GM12878 (cell line): ENCODE results near the gene SPATA1. TPM values are rescaled to one million over a fixed set of nuclear protein-coding genes. Genes with fewer than 3 reads are reported as not detected.

Source experiments
- ATAC-seq: fragments of 200-7000 bp; cut with Tn5 transposase; 3 replicates; pipeline ENCODE4 v1.9.1; 2020; ENCODE audit warnings: mild to moderate bottlenecking, moderate library complexity
- BruUV-seq: library from RNA; stranded (reverse); fragments of 400-500 nt; replicated peaks from 2 replicates; lab custom pipeline; 2021; lab: Mats Ljungman, UMichigan
- CTCF ChIA-PET: fragments of 300-600 bp; sonication (Branson Sonifier 250); formaldehyde crosslinking; extraction: SDS; loops from one replicate; lab custom pipeline; 2021; ENCODE audit warnings: inconsistent platforms; lab: Yijun Ruan, JAX
- POLR2A ChIA-PET: fragments of 350-600 bp; formaldehyde crosslinking; extraction: SDS; loops from one replicate; lab custom pipeline; 2021; ENCODE audit warnings: inconsistent platforms; lab: Charles Lee
- RAD21 ChIA-PET: fragments of 300-600 bp; sonication (Branson Sonifier 250); formaldehyde crosslinking; loops from one replicate; lab custom pipeline; 2023; ENCODE audit warnings: antibody characterized with exemption; ENCODE audit not compliant: unreplicated experiment; lab: Charles Lee
- SMC1A ChIA-PET: fragments of 300-600 bp; sonication (Branson Sonifier 250); formaldehyde crosslinking; loops from one replicate; lab custom pipeline; 2023; ENCODE audit not compliant: unreplicated experiment, uncharacterized antibody; lab: Charles Lee
- DNase-seq: peaks from one replicate; pipeline ENCODE4 v3.0.0-alpha.2; 2011; ENCODE audit warnings: low read depth, low spot score
- FAIRE-seq: peaks from 3 replicates; lab custom pipeline; 2011; peaks lifted over from hg19 to GRCh38; lab: Jason Lieb, UNC
- H2AFZ ChIP-seq: 2 replicates; pipeline ENCODE4 v1.6.0; 2011; ENCODE audit warnings: low read depth, low read length, control low read depth; ENCODE audit not compliant: control insufficient read depth
- H3K27ac ChIP-seq: 2 replicates; pipeline ENCODE4 v1.5.1; 2011; ENCODE audit warnings: control low read depth; ENCODE audit not compliant: control insufficient read depth, insufficient read depth
- H3K27me3 ChIP-seq, 2 experiments: replicated peaks in 1 of 2; 2 replicates each; pipeline versions ENCODE4 v1.6.0 to v1.6.1; 2011; ENCODE audit warnings: low read length in 1 of 2; ENCODE audit not compliant: control insufficient read depth in 2 of 2, insufficient read depth in 2 of 2
- H3K36me3 ChIP-seq, 2 experiments: 2 replicates each; pipeline ENCODE4 v1.5.1; 2011; ENCODE audit warnings: low read length in 1 of 2; ENCODE audit not compliant: control insufficient read depth in 2 of 2, insufficient read depth in 2 of 2
- H3K4me1 ChIP-seq: 2 replicates; pipeline ENCODE4 v1.6.1; 2011; ENCODE audit warnings: mild to moderate bottlenecking, low read length, moderate library complexity, mixed read lengths; ENCODE audit not compliant: control insufficient read depth, insufficient read depth
- H3K4me2 ChIP-seq: 2 replicates; pipeline ENCODE4 v1.6.0; 2011; ENCODE audit warnings: control low read depth; ENCODE audit not compliant: control insufficient read depth, insufficient read depth
- H3K4me3 ChIP-seq: fragments of 200-600 bp; sonication (generic); 2 replicates; pipeline ENCODE4 v1.5.1; 2016
- H3K79me2 ChIP-seq: 2 replicates; pipeline ENCODE4 v1.6.0; 2011; ENCODE audit warnings: low read length; ENCODE audit not compliant: control insufficient read depth, insufficient read depth
- H3K9ac ChIP-seq: 2 replicates; pipeline ENCODE4 v1.8.0; 2011; ENCODE audit warnings: low read length, control low read depth, mixed read lengths; ENCODE audit not compliant: control insufficient read depth, insufficient read depth
- H3K9me3 ChIP-seq: replicated peaks from 3 replicates; pipeline ENCODE4 v1.5.1; 2011; ENCODE audit warnings: mild to moderate bottlenecking, low read length; ENCODE audit not compliant: control insufficient read depth, insufficient read depth
- H4K20me1 ChIP-seq: 2 replicates; pipeline ENCODE4 v1.6.0; 2011; ENCODE audit not compliant: control insufficient read depth, insufficient read depth
- CEBPB ChIP-seq, 2 experiments: fragments of 150-350 bp in 1 of 2; IDR thresholded peaks; 2 replicates each; pipeline ENCODE4 v1.6.1; 2012 to 2014; ENCODE audit warnings: low read depth in 2 of 2, low read length in 2 of 2, borderline replicate concordance in 1 of 2, inconsistent platforms in 1 of 2
- CHD4 ChIP-seq: fragments of 200-600 bp; sonication (generic); IDR thresholded peaks from 2 replicates; pipeline ENCODE4 v1.6.1; 2016; ENCODE audit warnings: mild to moderate bottlenecking
- CREM ChIP-seq: IDR thresholded peaks from 2 replicates; pipeline ENCODE4 v1.6.1; 2014; ENCODE audit warnings: antibody characterized with exemption, low read depth
- DPF2 ChIP-seq: fragments of 450-650 bp; IDR thresholded peaks from 2 replicates; pipeline ENCODE4 v1.6.1; 2017; ENCODE audit warnings: mild to moderate bottlenecking
- HCFC1 ChIP-seq: fragments of 150-350 bp; IDR thresholded peaks from 2 replicates; pipeline ENCODE4 v1.6.1; 2014; ENCODE audit warnings: low read length
- POLR2AphosphoS2 ChIP-seq: IDR thresholded peaks from 2 replicates; pipeline ENCODE4 v1.6.1; 2011; ENCODE audit warnings: low read depth, mild to moderate bottlenecking, low read length, improper control_type of control experiment, moderate library complexity
- STAT1 ChIP-seq: fragments of 450-650 bp; conservative IDR thresholded peaks from 2 replicates; pipeline ENCODE4 v1.6.1; 2014; ENCODE audit warnings: antibody characterized with exemption, mild to moderate bottlenecking
- ZBED1 ChIP-seq: IDR thresholded peaks from 2 replicates; pipeline ENCODE4 v1.6.1; 2016; ENCODE audit warnings: borderline replicate concordance
- in situ Hi-C: fragments of 300-500 bp; cut with MboI; formaldehyde crosslinking; loops from 9 replicates; pipeline ENCODE4 v1.14.3; 2018; ENCODE audit warnings: mixed read lengths
- intact Hi-C: fragments of 100-400 bp; cut with micrococcal nuclease; formaldehyde crosslinking; loops from one replicate; pipeline ENCODE4 v1.14.2; 2022; ENCODE audit not compliant: unreplicated experiment
- polyA plus RNA-seq, 11 experiments: library from polyadenylated mRNA; depleted of rRNA in 4 of 11; unstranded in 6 of 11; stranded (reverse) in 5 of 11; fragments of >200 nt; fragmentation: Nextera tagmentation in 4 of 11; fragmentation: Illumina TruSeq in 1 of 11; extraction: Ambion mirVana in 4 of 11; extraction: Trizol in 1 of 11; gene quantifications; 1 replicate in 1 of 11; 2 replicates in 10 of 11; pipeline versions ENCODE4 v1.2.1 to v1.2.3, GENCODE V29; 2011 to 2016; ENCODE audit warnings: inconsistent platforms in 2 of 11, missing spikeins in 2 of 11, low read depth in 1 of 11
- total RNA-seq, 4 experiments: library from RNA; depleted of rRNA in 3 of 4; stranded (reverse); fragments of >200 nt in 3 of 4; fragmentation: Illumina TruSeq in 1 of 4; extraction: Trizol in 1 of 4; gene quantifications; 2 replicates each; pipeline versions ENCODE4 v1.2.1 to v1.2.3, GENCODE V29; 2013 to 2021
- TF ChIP-seq, protein P1 (sequence below): IDR thresholded peaks from 2 replicates; pipeline ENCODE4 v1.6.1; 2011; ENCODE audit warnings: low read depth, low read length, improper control_type of control experiment, borderline replicate concordance
- TF ChIP-seq, protein P2 (sequence below): IDR thresholded peaks from 2 replicates; pipeline ENCODE4 v1.6.1; 2011; ENCODE audit warnings: low read depth, mild to moderate bottlenecking, low read length, moderate library complexity, borderline replicate concordance; ENCODE audit errors: extremely low read depth
- TF ChIP-seq, protein P3 (sequence below): IDR thresholded peaks from 2 replicates; pipeline ENCODE4 v1.6.1; 2012; ENCODE audit warnings: low read depth, low read length, improper control_type of control experiment

SPATA1 gene
- total and polyA plus RNA-seq, 10 of the 15 experiments (the other 5 are each of a cell fraction or from before 2014, with no cell fraction given) = 0.74 to 2.4 (median 1.9) TPM

DNA sequence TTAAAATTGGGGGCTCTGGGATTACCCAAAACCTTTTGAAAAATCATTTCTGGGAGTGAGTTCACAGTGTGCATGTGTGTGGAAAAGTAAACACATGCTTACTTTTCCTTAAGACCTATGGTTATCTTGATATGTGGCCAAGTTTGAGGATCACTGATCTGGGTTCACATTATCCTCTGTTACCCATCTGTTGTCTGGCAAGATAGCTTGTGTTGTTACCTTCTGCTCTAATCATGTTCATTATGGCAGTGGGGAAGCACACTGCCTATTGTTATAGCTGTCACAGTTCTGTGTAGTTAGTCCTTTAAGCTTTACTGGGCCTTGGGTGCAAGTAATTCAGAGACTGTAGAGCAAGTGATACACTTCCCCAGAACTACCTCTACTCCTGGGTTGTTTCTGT, 63.0 kb downstream of the SPATA1 start:
- no peak for FAIRE-seq
- ChIA-PET POLR2A (interaction anchor here (1.0 kb wide), 1 partner anchor 65 kb away, joined by 3 read pairs; no protein-coding TSS in a partner anchor), RAD21 (no interaction called here)

More for the DNA sequence above, 63.0 kb downstream of the SPATA1 start:
- no peaks in the 10 kb centered on the region for H3K27me3 ChIP-seq
- TF ChIP-seq ZBED1 (no peak), CEBPB (IDR thresholded peaks at IDR 0.05; ENCODE audit: borderline replicate concordance in 1 of 2, low read depth in 2 of 2, low read length in 2 of 2) (no peak), STAT1 (no peak), HCFC1 (no peak), POLR2AphosphoS2 (no peak), CREM (no peak), CHD4 (no peak), DPF2 (no peak)
- TF ChIP-seq, protein P1, sequence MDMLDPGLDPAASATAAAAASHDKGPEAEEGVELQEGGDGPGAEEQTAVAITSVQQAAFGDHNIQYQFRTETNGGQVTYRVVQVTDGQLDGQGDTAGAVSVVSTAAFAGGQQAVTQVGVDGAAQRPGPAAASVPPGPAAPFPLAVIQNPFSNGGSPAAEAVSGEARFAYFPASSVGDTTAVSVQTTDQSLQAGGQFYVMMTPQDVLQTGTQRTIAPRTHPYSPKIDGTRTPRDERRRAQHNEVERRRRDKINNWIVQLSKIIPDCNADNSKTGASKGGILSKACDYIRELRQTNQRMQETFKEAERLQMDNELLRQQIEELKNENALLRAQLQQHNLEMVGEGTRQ = no peak
- TF ChIP-seq, protein P2, sequence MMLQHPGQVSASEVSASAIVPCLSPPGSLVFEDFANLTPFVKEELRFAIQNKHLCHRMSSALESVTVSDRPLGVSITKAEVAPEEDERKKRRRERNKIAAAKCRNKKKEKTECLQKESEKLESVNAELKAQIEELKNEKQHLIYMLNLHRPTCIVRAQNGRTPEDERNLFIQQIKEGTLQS = no peak
- TF ChIP-seq, protein P3, sequence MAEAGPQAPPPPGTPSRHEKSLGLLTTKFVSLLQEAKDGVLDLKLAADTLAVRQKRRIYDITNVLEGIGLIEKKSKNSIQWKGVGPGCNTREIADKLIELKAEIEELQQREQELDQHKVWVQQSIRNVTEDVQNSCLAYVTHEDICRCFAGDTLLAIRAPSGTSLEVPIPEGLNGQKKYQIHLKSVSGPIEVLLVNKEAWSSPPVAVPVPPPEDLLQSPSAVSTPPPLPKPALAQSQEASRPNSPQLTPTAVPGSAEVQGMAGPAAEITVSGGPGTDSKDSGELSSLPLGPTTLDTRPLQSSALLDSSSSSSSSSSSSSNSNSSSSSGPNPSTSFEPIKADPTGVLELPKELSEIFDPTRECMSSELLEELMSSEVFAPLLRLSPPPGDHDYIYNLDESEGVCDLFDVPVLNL = no peak
- TF ChIP-seq, all 136 proteins: peak for 0
- H3K79me2 ChIP-seq = peaks cover 25% of the 10 kb centered on the region
- H3K4me1 ChIP-seq = no peaks in the 10 kb centered on the region
- no peak overlapping the region for H2AFZ ChIP-seq
- intact Hi-C loops (no loop called here), in situ Hi-C loops (no loop called here)
- ATAC-seq (no peak), DNase-seq (no peak)
- ChIA-PET SMC1A (interaction anchor here (0.8 to 1.3 kb wide), 3 partner anchors 13 to 87 kb away, joined by 3 to 4 read pairs (median 3); no protein-coding TSS in a partner anchor), CTCF (no interaction called here)
- BruUV-seq = no TSS peak
- H3K4me3 ChIP-seq = no peak overlapping the region
- H3K9me3 ChIP-seq = no peaks in the 10 kb centered on the region
- peaks cover 0 to 14% of the 10 kb centered on the region in 2 experiments; a peak in 1 of 4 replicates for H3K36me3 ChIP-seq
- no peak overlapping the region for H3K9ac ChIP-seq
- no peak overlapping the region for H3K27ac ChIP-seq
- H4K20me1 ChIP-seq = no peaks in the 10 kb centered on the region
- no peak overlapping the region for H3K4me2 ChIP-seq
